Liver (tissue), 9 donors: ENCODE data around the gene SDHB. TPM values are rescaled to one million over a fixed set of nuclear protein-coding genes. Genes with fewer than 3 reads are reported as not detected.

Experiments used
- DNase-seq: peaks from one replicate; pipeline ENCODE4 v3.0.0-alpha.2; 2017; ENCODE audit warnings: low spot score
- H3K27ac ChIP-seq, 2 donors: one replicate each; pipeline ENCODE4 v1.7.0; 2013; ENCODE audit warnings: inconsistent platforms in 2 of 2, low read length in 2 of 2, control low read depth in 1 of 2, low read depth in 1 of 2, mild to moderate bottlenecking in 1 of 2
- H3K27me3 ChIP-seq, 4 donors: one replicate each; pipeline versions ENCODE4 v1.6.1 to v1.7.0; 2013; ENCODE audit warnings: low read length in 3 of 4, inconsistent platforms in 1 of 4, mild to moderate bottlenecking in 1 of 4, moderate library complexity in 1 of 4; ENCODE audit not compliant: control insufficient read depth in 4 of 4, insufficient read depth in 4 of 4
- H3K36me3 ChIP-seq, 4 donors: one replicate each; pipeline versions ENCODE4 v1.6.1 to v1.7.0; 2013; ENCODE audit warnings: low read length in 3 of 4, mild to moderate bottlenecking in 3 of 4, low read depth in 1 of 4, moderate library complexity in 1 of 4; ENCODE audit not compliant: control insufficient read depth in 4 of 4, insufficient read depth in 3 of 4
- H3K4me1 ChIP-seq, 4 donors: one replicate each; pipeline versions ENCODE4 v1.6.1 to v1.7.0; 2013; ENCODE audit warnings: low read length in 3 of 4, mild to moderate bottlenecking in 3 of 4, moderate library complexity in 1 of 4; ENCODE audit not compliant: control insufficient read depth in 4 of 4, insufficient read depth in 4 of 4
- H3K4me3 ChIP-seq, 3 donors: one replicate each; pipeline versions ENCODE4 v1.6.1 to v1.7.0; 2013; ENCODE audit warnings: low read length in 3 of 3, control low read depth in 1 of 3, low read depth in 1 of 3, mild to moderate bottlenecking in 1 of 3
- H3K9ac ChIP-seq, 2 donors: one replicate each; pipeline ENCODE4 v1.7.0; 2013; ENCODE audit warnings: low read length in 2 of 2, mild to moderate bottlenecking in 2 of 2, moderate library complexity in 2 of 2, control low read depth in 1 of 2, low read depth in 1 of 2
- H3K9me3 ChIP-seq, 4 donors: one replicate each; pipeline versions ENCODE4 v1.6.1 to v1.7.0; 2013; ENCODE audit warnings: low read length in 3 of 4; ENCODE audit not compliant: control insufficient read depth in 4 of 4
- CTCF ChIP-seq: fragments of 150-350 bp; IDR thresholded peaks from 2 replicates; pipeline ENCODE4 v1.5.1; 2017; ENCODE audit warnings: improper control_type of control experiment, low read depth, low read length; ENCODE audit not compliant: missing input control
- EGR1 ChIP-seq, 2 donors: IDR thresholded peaks; 2 replicates each; pipeline ENCODE4 v1.6.1; 2016 to 2018; ENCODE audit warnings: antibody characterized with exemption in 2 of 2, low read depth in 2 of 2
- FOXA1 ChIP-seq: IDR thresholded peaks from 2 replicates; pipeline ENCODE4 v1.6.1; 2016; ENCODE audit warnings: antibody characterized with exemption
- FOXA2 ChIP-seq: IDR thresholded peaks from 2 replicates; pipeline ENCODE4 v1.6.1; 2016; ENCODE audit warnings: antibody characterized with exemption
- GABPA ChIP-seq, 2 donors: IDR thresholded peaks in 1 of 2; conservative IDR thresholded peaks in 1 of 2; 2 replicates each; pipeline ENCODE4 v1.6.1; 2016; ENCODE audit warnings: antibody characterized with exemption in 2 of 2, mild to moderate bottlenecking in 1 of 2, moderate library complexity in 1 of 2
- HNF4A ChIP-seq, 2 donors: conservative IDR thresholded peaks; 2 replicates each; pipeline ENCODE4 v1.6.1; 2016; ENCODE audit warnings: antibody characterized with exemption in 2 of 2, mild to moderate bottlenecking in 2 of 2
- HNF4G ChIP-seq: IDR thresholded peaks from 2 replicates; pipeline ENCODE4 v1.6.1; 2016; ENCODE audit warnings: antibody characterized with exemption
- JUND ChIP-seq, 2 donors: IDR thresholded peaks; 2 replicates each; pipeline ENCODE4 v1.6.1; 2016; ENCODE audit warnings: antibody characterized with exemption in 2 of 2
- RAD21 ChIP-seq, 2 donors: IDR thresholded peaks; 2 replicates each; pipeline ENCODE4 v1.6.1; 2016; ENCODE audit warnings: antibody characterized with exemption in 2 of 2, mild to moderate bottlenecking in 2 of 2
- RXRA ChIP-seq, 2 donors: IDR thresholded peaks; 2 replicates each; pipeline ENCODE4 v1.6.1; 2017 to 2018; ENCODE audit warnings: antibody characterized with exemption in 2 of 2, mild to moderate bottlenecking in 1 of 2
- SP1 ChIP-seq: IDR thresholded peaks from 2 replicates; pipeline ENCODE4 v1.6.1; 2018; ENCODE audit warnings: antibody characterized with exemption, mild to moderate bottlenecking
- TAF1 ChIP-seq: conservative IDR thresholded peaks from 2 replicates; pipeline ENCODE4 v1.6.1; 2016; ENCODE audit warnings: antibody characterized with exemption, mild to moderate bottlenecking
- ZBTB33 ChIP-seq: IDR thresholded peaks from 2 replicates; pipeline ENCODE4 v1.6.1; 2016; ENCODE audit warnings: antibody characterized with exemption
- WGBS: extraction: QIAGEN DNeasy Blood & Tissue Kit; methylation state at CpG from one replicate; pipeline ENCODE4 v1.1.7; 2013; 5-methylcytosine and 5-hydroxymethylcytosine counted together
- polyA plus RNA-seq, 2 donors: library from polyadenylated mRNA; stranded (reverse) in 1 of 2; unstranded in 1 of 2; fragments of 200-250 nt in 1 of 2; fragments of >200 nt in 1 of 2; fragmentation: Nextera tagmentation in 1 of 2; extraction: Ambion mirVana in 1 of 2; gene quantifications; one replicate each; pipeline versions ENCODE4 v1.2.1 to v1.2.3, GENCODE V29; 2013 to 2015
- total RNA-seq, 2 donors: library from RNA; depleted of rRNA; stranded (reverse); fragments of >200 nt; gene quantifications; one replicate each; pipeline ENCODE4 v1.2.3, GENCODE V29; 2014
- TF ChIP-seq, protein P1 (sequence below): IDR thresholded peaks from 2 replicates; pipeline ENCODE4 v1.6.1; 2016; ENCODE audit warnings: antibody characterized with exemption, mild to moderate bottlenecking
- TF ChIP-seq, protein P2 (sequence below): IDR thresholded peaks from 2 replicates; pipeline ENCODE4 v1.6.1; 2016; ENCODE audit warnings: antibody characterized with exemption
- TF ChIP-seq, protein P3 (sequence below): IDR thresholded peaks from 2 replicates; pipeline ENCODE4 v1.6.1; 2016; ENCODE audit warnings: antibody characterized with exemption
- donor health status: healthy.
- donor health status: healthy.
- donor health status: healthy.
- donor health status: healthy.
- donor health status: healthy.

SDHB gene
- total and polyA plus RNA-seq, 4 donors, result 73.9 to 279 (median 172) TPM

GRCh38 chr1:17045150-17045549 lies 8.7 kb downstream of the SDHB start:
- H3K9ac ChIP-seq, result no peak overlapping the region
- no peak for DNase-seq
- H3K36me3 ChIP-seq, result peaks cover 14 to 37% (median 27%) of the 10 kb centered on the region in 4 donors
- H3K27ac ChIP-seq, result no peak overlapping the region
- 84% methylated on average over 5 of the region's 5 CpGs for WGBS
- TF ChIP-seq RAD21 (IDR thresholded peaks at IDR 0.05) (no peak), SP1 (no peak), CTCF (no peak), RXRA (IDR thresholded peaks at IDR 0.05) (no peak), HNF4G (no peak), TAF1 (no peak), JUND (IDR thresholded peaks at IDR 0.05) (no peak), EGR1 (IDR thresholded peaks at IDR 0.05; ENCODE audit: low read depth in 2 of 2) (no peak)
- TF ChIP-seq, protein P1, sequence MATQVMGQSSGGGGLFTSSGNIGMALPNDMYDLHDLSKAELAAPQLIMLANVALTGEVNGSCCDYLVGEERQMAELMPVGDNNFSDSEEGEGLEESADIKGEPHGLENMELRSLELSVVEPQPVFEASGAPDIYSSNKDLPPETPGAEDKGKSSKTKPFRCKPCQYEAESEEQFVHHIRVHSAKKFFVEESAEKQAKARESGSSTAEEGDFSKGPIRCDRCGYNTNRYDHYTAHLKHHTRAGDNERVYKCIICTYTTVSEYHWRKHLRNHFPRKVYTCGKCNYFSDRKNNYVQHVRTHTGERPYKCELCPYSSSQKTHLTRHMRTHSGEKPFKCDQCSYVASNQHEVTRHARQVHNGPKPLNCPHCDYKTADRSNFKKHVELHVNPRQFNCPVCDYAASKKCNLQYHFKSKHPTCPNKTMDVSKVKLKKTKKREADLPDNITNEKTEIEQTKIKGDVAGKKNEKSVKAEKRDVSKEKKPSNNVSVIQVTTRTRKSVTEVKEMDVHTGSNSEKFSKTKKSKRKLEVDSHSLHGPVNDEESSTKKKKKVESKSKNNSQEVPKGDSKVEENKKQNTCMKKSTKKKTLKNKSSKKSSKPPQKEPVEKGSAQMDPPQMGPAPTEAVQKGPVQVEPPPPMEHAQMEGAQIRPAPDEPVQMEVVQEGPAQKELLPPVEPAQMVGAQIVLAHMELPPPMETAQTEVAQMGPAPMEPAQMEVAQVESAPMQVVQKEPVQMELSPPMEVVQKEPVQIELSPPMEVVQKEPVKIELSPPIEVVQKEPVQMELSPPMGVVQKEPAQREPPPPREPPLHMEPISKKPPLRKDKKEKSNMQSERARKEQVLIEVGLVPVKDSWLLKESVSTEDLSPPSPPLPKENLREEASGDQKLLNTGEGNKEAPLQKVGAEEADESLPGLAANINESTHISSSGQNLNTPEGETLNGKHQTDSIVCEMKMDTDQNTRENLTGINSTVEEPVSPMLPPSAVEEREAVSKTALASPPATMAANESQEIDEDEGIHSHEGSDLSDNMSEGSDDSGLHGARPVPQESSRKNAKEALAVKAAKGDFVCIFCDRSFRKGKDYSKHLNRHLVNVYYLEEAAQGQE, result no peak
- no peak overlapping the region for H3K4me3 ChIP-seq
- H3K4me1 ChIP-seq, result peaks cover 3 to 22% (median 19%) of the 10 kb centered on the region in 4 donors
- no peaks in the 10 kb centered on the region for H3K9me3 ChIP-seq
- no peaks in the 10 kb centered on the region for H3K27me3 ChIP-seq

- no peaks in the 10 kb centered on the region for H3K27me3 ChIP-seq
- WGBS, result 86% methylated on average over 5 of the region's 5 CpGs
- no peak for TF ChIP-seq GABPA (IDR thresholded peaks at IDR 0.05 in 1 of 2, conservative IDR thresholded peaks at IDR 0.05 in 1 of 2)
- no peak for TF ChIP-seq SP1
- TF ChIP-seq HNF4G, result no peak
- TF ChIP-seq RXRA (IDR thresholded peaks at IDR 0.05), result no peak
- no peak for TF ChIP-seq RAD21 (IDR thresholded peaks at IDR 0.05)
- no peak for TF ChIP-seq FOXA1
- TF ChIP-seq, protein P2, sequence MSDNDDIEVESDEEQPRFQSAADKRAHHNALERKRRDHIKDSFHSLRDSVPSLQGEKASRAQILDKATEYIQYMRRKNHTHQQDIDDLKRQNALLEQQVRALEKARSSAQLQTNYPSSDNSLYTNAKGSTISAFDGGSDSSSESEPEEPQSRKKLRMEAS, result no peak
- no peak for TF ChIP-seq TAF1
- TF ChIP-seq CTCF, result no peak
- TF ChIP-seq ZBTB33, result no peak
- TF ChIP-seq FOXA2, result no peak
- no peak for TF ChIP-seq EGR1 (IDR thresholded peaks at IDR 0.05; ENCODE audit: low read depth in 2 of 2)
- TF ChIP-seq, protein P1, result no peak
- TF ChIP-seq, protein P3, sequence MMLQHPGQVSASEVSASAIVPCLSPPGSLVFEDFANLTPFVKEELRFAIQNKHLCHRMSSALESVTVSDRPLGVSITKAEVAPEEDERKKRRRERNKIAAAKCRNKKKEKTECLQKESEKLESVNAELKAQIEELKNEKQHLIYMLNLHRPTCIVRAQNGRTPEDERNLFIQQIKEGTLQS, result no peak
- no peak for TF ChIP-seq HNF4A (conservative IDR thresholded peaks at IDR 0.05)
- H3K9ac ChIP-seq, result no peak overlapping the region
- no peak overlapping the region for H3K27ac ChIP-seq
- DNase-seq, result no peak
- H3K9me3 ChIP-seq, result no peaks in the 10 kb centered on the region
- H3K4me1 ChIP-seq, result peaks cover 3 to 22% (median 19%) of the 10 kb centered on the region in 4 donors
- no peak overlapping the region for H3K4me3 ChIP-seq
- H3K36me3 ChIP-seq, result peaks cover 20 to 39% (median 29%) of the 10 kb centered on the region in 4 donors
These were observed 10.2 kb downstream of the SDHB start for GRCh38 chr1:17043676-17044075.
